ENCODE data around the gene MIF4GD. TPM values are rescaled to one million over a fixed set of nuclear protein-coding genes. Genes with fewer than 3 reads are reported as not detected.

Gene MIF4GD
- total RNA-seq, 1 experiment from 2014 or later = 14.7 TPM

GRCh38 chr17:75244133-75244866, 26.7 kb downstream of the MIF4GD start:
- ChIA-PET POLR2A (ENCODE audit: low non-redundant PET) (no interaction called here), CTCF (no interaction called here)
- intact Hi-C loops (cut with micrococcal nuclease; ENCODE audit: unreplicated experiment) = no loop called here
- no TSS peak for BruUV-seq (replicated peaks)
- H3K27me3 ChIP-seq (replicated peaks; ENCODE audit: insufficient read depth, low read depth, low read length, poor library complexity) = no peaks in the 10 kb centered on the region
- no peak for DNase-seq (ENCODE audit: low spot score)
- H3K9me3 ChIP-seq (ENCODE audit: low read depth, low read length, poor library complexity, severe bottlenecking) = no peaks in the 10 kb centered on the region
- peaks cover 6% of the 10 kb centered on the region for H3K4me1 ChIP-seq (ENCODE audit: insufficient read depth, low read length, poor library complexity, severe bottlenecking)
- TF ChIP-seq CTCF (conservative IDR thresholded peaks at IDR 0.05; ENCODE audit: low read depth, low read length) (no peak), EZH2 (IDR thresholded peaks at IDR 0.05; ENCODE audit: borderline replicate concordance, low read depth, low read length, poor library complexity, severe bottlenecking) (no peak)
- peaks cover 63% of the 10 kb centered on the region for H3K36me3 ChIP-seq (ENCODE audit: insufficient read depth, low read length, poor library complexity, severe bottlenecking)
- no peak overlapping the region for H3K27ac ChIP-seq (ENCODE audit: low read depth, low read length, poor library complexity, severe bottlenecking)
- no peak overlapping the region for H3K4me3 ChIP-seq (ENCODE audit: low read depth, low read length, poor library complexity, severe bottlenecking)

- intact Hi-C loops (cut with micrococcal nuclease; ENCODE audit: unreplicated experiment) = no loop called here
- Histone ChIP-seq H3K27me3 (replicated peaks; ENCODE audit: insufficient read depth, low read depth, low read length, poor library complexity) (no peaks in the 10 kb centered on the region), H3K4me1 (ENCODE audit: insufficient read depth, low read length, poor library complexity, severe bottlenecking) (peaks cover 6% of the 10 kb centered on the region), H3K36me3 (ENCODE audit: insufficient read depth, low read length, poor library complexity, severe bottlenecking) (peaks cover 79% of the 10 kb centered on the region), H3K4me3 (ENCODE audit: low read depth, low read length, poor library complexity, severe bottlenecking) (no peak overlapping the region), H3K9me3 (ENCODE audit: low read depth, low read length, poor library complexity, severe bottlenecking) (no peaks in the 10 kb centered on the region), H3K27ac (ENCODE audit: low read depth, low read length, poor library complexity, severe bottlenecking) (no peak overlapping the region)
- DNase-seq (ENCODE audit: low spot score) = no peak
- ChIA-PET CTCF (interaction anchor here (0.6 kb wide), 1 partner anchor 120 kb away, joined by 4 read pairs; no protein-coding TSS in a partner anchor), POLR2A (ENCODE audit: low non-redundant PET) (interaction anchor here (0.6 kb wide), 1 partner anchor 13 kb away, joined by 11 read pairs; no protein-coding TSS in a partner anchor)
- TF ChIP-seq EZH2 (IDR thresholded peaks at IDR 0.05; ENCODE audit: borderline replicate concordance, low read depth, low read length, poor library complexity, severe bottlenecking) (no peak), CTCF (conservative IDR thresholded peaks at IDR 0.05; ENCODE audit: low read depth, low read length) (no peak)
- BruUV-seq (replicated peaks) = no TSS peak
Measured at GRCh38 chr17:75242461-75243042, 28.5 kb downstream of the MIF4GD start.

GRCh38 chr17:75241996-75242460, 29.0 kb downstream of the MIF4GD start:
- TF ChIP-seq CTCF (conservative IDR thresholded peaks at IDR 0.05; ENCODE audit: low read depth, low read length) (no peak), EZH2 (IDR thresholded peaks at IDR 0.05; ENCODE audit: borderline replicate concordance, low read depth, low read length, poor library complexity, severe bottlenecking) (no peak)
- intact Hi-C loops (cut with micrococcal nuclease; ENCODE audit: unreplicated experiment) = no loop called here
- no peaks in the 10 kb centered on the region for H3K27me3 ChIP-seq (replicated peaks; ENCODE audit: insufficient read depth, low read depth, low read length, poor library complexity)
- H3K27ac ChIP-seq (ENCODE audit: low read depth, low read length, poor library complexity, severe bottlenecking) = no peak overlapping the region
- CTCF ChIA-PET = no interaction called here
- no peaks in the 10 kb centered on the region for H3K9me3 ChIP-seq (ENCODE audit: low read depth, low read length, poor library complexity, severe bottlenecking)
- no peak for DNase-seq (ENCODE audit: low spot score)
- no TSS peak for BruUV-seq (replicated peaks)
- H3K4me1 ChIP-seq (ENCODE audit: insufficient read depth, low read length, poor library complexity, severe bottlenecking) = peaks cover 6% of the 10 kb centered on the region
- peaks cover 84% of the 10 kb centered on the region for H3K36me3 ChIP-seq (ENCODE audit: insufficient read depth, low read length, poor library complexity, severe bottlenecking)
- POLR2A ChIA-PET (ENCODE audit: low non-redundant PET) = no interaction called here
- H3K4me3 ChIP-seq (ENCODE audit: low read depth, low read length, poor library complexity, severe bottlenecking) = no peak overlapping the region
